Smooth muscle cell (in vitro differentiated cells): ENCODE data around the gene WDR31. TPM values are rescaled to one million over a fixed set of nuclear protein-coding genes. Genes with fewer than 3 reads are reported as not detected.
"Not testable (repeated sequence)": the region's sequence is repeated elsewhere in the genome, so short reads cannot be mapped to it uniquely, and the experiment has no call there.

Experiments used
- DNase-seq: peaks from one replicate; lab custom pipeline; 2025; ENCODE audit not compliant: unreplicated experiment; lab: John Stamatoyannopoulos, UW
- H2AFZ ChIP-seq: fragments of 200-600 bp; sonication (generic); 2 replicates; pipeline ENCODE4 v1.6.0; 2016; ENCODE audit warnings: antibody characterized with exemption, low read depth, mild to moderate bottlenecking
- H3F3A ChIP-seq: fragments of 200-600 bp; sonication (generic); 2 replicates; pipeline ENCODE4 v1.6.0; 2017; ENCODE audit warnings: antibody characterized with exemption, low read depth
- H3K27ac ChIP-seq: fragments of 200-600 bp; sonication (generic); 2 replicates; pipeline ENCODE4 v1.5.1; 2016; ENCODE audit warnings: low read depth, mild to moderate bottlenecking
- H3K27me3 ChIP-seq: fragments of 200-600 bp; sonication (generic); 2 replicates; pipeline ENCODE4 v1.6.1; 2016; ENCODE audit warnings: low read depth, mild to moderate bottlenecking
- H3K36me3 ChIP-seq: fragments of 200-600 bp; sonication (generic); 2 replicates; pipeline ENCODE4 v1.5.1; 2016; ENCODE audit warnings: low read depth
- H3K4me1 ChIP-seq: fragments of 200-600 bp; sonication (generic); 2 replicates; pipeline ENCODE4 v1.5.1; 2016; ENCODE audit warnings: low read depth
- H3K4me2 ChIP-seq: fragments of 200-600 bp; sonication (generic); 2 replicates; pipeline ENCODE4 v1.6.0; 2016; ENCODE audit warnings: mild to moderate bottlenecking
- H3K4me3 ChIP-seq: fragments of 200-600 bp; sonication (generic); 2 replicates; pipeline ENCODE4 v1.5.1; 2016; ENCODE audit warnings: mild to moderate bottlenecking
- H3K79me2 ChIP-seq: fragments of 200-600 bp; sonication (generic); 2 replicates; pipeline ENCODE4 v1.6.0; 2016; ENCODE audit warnings: low read depth, mild to moderate bottlenecking
- H3K9ac ChIP-seq: fragments of 200-600 bp; sonication (generic); 2 replicates; pipeline ENCODE4 v1.6.0; 2016; ENCODE audit warnings: low read depth
- H3K9me3 ChIP-seq: fragments of 200-600 bp; sonication (generic); replicated peaks from 2 replicates; pipeline ENCODE4 v1.5.1; 2016; ENCODE audit warnings: low read depth
- H4K20me1 ChIP-seq: fragments of 200-600 bp; sonication (generic); 2 replicates; pipeline ENCODE4 v1.6.0; 2016; ENCODE audit warnings: low read depth
- WGBS: methylation state at CpG from one replicate; pipeline ENCODE4 v1.1.7; 2016; ENCODE audit warnings: low lambda C conversion rate; 5-methylcytosine and 5-hydroxymethylcytosine counted together
- polyA plus RNA-seq: library from polyadenylated mRNA; unstranded; fragments of >200 nt; fragmentation: Nextera tagmentation; extraction: Ambion mirVana; gene quantifications from 2 replicates; pipeline ENCODE4 v1.2.1, GENCODE V29; 2016
- total RNA-seq: library from RNA; depleted of rRNA; stranded (reverse); fragments of >200 nt; gene quantifications from 2 replicates; pipeline ENCODE4 v1.2.3, GENCODE V29; 2014
- TF ChIP-seq, protein P1 (sequence below): fragments of 200-600 bp; sonication (generic); IDR thresholded peaks from 2 replicates; pipeline ENCODE4 v1.5.1; 2017; ENCODE audit warnings: borderline replicate concordance, mild to moderate bottlenecking, antibody characterized with exemption; ENCODE audit not compliant: insufficient read depth, poor library complexity, severe bottlenecking

The WDR31 gene
- total and polyA plus RNA-seq, 2 experiments from 2014 or later: 1.6 to 2.7 TPM

DNA sequence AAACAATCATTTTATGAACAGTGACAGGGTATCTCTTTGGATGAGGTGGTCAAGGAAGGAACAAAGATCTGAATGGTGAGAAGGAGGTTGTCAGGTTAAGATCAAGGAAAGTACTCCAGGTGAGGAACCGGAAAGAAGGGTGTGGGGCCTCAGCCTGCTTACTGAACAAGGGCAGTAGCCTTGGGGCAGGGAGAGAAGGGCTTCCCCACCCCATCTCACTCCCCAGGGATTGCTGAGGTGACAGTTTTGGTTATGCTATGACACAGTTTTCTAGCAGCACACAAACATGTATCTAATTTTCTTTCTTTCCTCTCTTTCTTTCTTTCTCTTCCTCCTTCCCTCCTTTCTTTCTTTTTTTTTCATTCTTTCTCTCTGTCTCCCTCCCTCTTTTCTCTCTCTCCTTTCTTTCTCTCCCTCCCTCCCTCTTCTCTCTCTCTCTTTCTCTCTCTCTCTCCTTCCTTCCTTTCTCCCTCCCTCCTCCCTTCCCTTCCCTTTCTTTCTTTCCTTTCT is 40.8 kb upstream of the WDR31 start:
- no peaks in the 10 kb centered on the region for H3K9me3 ChIP-seq
- no peak for DNase-seq
- no peaks in the 10 kb centered on the region for H3K27me3 ChIP-seq
- no peak overlapping the region for H2AFZ ChIP-seq
- 50% methylated on average over 1 of the region's 1 CpG for WGBS
- H4K20me1 ChIP-seq: no peaks in the 10 kb centered on the region
- no peak overlapping the region for H3K4me3 ChIP-seq
- H3K9ac ChIP-seq: no peak overlapping the region
- H3K36me3 ChIP-seq: no peaks in the 10 kb centered on the region
- no peak overlapping the region for H3K27ac ChIP-seq
- no peaks in the 10 kb centered on the region for H3K4me1 ChIP-seq
- TF ChIP-seq, protein P1, sequence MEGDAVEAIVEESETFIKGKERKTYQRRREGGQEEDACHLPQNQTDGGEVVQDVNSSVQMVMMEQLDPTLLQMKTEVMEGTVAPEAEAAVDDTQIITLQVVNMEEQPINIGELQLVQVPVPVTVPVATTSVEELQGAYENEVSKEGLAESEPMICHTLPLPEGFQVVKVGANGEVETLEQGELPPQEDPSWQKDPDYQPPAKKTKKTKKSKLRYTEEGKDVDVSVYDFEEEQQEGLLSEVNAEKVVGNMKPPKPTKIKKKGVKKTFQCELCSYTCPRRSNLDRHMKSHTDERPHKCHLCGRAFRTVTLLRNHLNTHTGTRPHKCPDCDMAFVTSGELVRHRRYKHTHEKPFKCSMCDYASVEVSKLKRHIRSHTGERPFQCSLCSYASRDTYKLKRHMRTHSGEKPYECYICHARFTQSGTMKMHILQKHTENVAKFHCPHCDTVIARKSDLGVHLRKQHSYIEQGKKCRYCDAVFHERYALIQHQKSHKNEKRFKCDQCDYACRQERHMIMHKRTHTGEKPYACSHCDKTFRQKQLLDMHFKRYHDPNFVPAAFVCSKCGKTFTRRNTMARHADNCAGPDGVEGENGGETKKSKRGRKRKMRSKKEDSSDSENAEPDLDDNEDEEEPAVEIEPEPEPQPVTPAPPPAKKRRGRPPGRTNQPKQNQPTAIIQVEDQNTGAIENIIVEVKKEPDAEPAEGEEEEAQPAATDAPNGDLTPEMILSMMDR: no peak
- no peaks in the 10 kb centered on the region for H3K79me2 ChIP-seq
- no peak overlapping the region for H3K4me2 ChIP-seq
- peaks cover 5% of the 10 kb centered on the region for H3F3A ChIP-seq

DNA sequence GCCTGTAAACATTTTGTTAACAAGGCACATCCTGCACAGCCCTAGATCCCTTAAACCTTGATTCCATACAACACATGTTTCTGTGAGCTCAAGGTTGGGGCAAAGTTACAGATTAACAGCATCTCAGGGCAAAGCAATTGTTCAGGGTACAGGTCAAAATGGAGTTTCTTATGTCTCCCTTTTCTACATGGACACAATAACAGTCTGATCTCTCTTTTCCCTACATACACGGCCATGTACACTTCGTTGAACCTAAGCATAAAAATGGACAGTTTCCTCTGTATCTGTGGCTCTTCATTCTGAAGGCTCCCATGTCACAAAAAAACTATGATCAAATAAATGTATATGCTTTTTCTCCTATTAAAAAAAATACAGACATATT is 39.7 kb upstream of the WDR31 start:
- H3K9me3 ChIP-seq, H3K4me3 ChIP-seq, H3K36me3 ChIP-seq, H3K4me2 ChIP-seq, H3K79me2 ChIP-seq, H2AFZ ChIP-seq, H3F3A ChIP-seq, H3K4me1 ChIP-seq, DNase-seq, H3K9ac ChIP-seq, H3K27me3 ChIP-seq, H3K27ac ChIP-seq, H4K20me1 ChIP-seq: not testable (repeated sequence)
- WGBS: 88% methylated on average over 2 of the region's 2 CpGs

DNA sequence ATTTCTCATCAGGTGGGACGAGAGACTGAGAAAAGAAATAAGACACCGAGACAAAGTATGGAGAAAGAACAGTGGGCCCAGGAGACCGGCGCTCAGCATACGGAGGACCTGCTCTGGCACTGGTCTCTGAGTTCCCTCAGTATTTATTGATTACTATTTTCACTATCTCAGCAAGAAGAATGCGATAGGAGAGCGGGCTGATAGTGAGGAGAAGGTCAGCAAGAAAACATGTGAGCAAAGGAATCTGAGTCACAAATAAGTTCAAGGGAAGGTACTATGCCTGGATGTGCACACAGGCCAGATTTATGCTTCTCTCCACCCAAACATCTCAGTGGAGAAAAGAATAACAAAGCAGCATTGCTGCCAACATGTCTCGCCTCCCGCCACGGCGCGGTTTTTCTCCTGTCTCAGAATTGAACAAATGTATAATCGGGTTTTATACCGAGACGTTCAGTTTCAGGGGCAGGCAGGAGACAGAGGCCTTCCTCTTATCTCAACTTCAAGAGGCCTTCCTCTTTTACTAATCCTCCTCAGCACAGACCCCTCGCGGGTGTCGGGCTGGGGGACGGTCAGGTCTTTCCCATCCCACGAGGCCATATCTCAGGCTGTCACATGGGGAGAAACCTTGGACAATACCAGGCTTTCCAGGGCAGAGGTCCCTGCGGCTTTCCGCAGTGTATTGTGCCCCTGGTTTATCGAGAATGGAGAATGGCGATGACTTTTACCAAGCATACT is 39.2 kb upstream of the WDR31 start:
- H3F3A ChIP-seq, H4K20me1 ChIP-seq, H3K4me1 ChIP-seq, H3K79me2 ChIP-seq, H2AFZ ChIP-seq, H3K9me3 ChIP-seq, H3K27me3 ChIP-seq, H3K4me3 ChIP-seq, H3K36me3 ChIP-seq, DNase-seq, H3K4me2 ChIP-seq, H3K27ac ChIP-seq, H3K9ac ChIP-seq: not testable (repeated sequence)
- 63% methylated on average over 24 of the region's 24 CpGs for WGBS

DNA sequence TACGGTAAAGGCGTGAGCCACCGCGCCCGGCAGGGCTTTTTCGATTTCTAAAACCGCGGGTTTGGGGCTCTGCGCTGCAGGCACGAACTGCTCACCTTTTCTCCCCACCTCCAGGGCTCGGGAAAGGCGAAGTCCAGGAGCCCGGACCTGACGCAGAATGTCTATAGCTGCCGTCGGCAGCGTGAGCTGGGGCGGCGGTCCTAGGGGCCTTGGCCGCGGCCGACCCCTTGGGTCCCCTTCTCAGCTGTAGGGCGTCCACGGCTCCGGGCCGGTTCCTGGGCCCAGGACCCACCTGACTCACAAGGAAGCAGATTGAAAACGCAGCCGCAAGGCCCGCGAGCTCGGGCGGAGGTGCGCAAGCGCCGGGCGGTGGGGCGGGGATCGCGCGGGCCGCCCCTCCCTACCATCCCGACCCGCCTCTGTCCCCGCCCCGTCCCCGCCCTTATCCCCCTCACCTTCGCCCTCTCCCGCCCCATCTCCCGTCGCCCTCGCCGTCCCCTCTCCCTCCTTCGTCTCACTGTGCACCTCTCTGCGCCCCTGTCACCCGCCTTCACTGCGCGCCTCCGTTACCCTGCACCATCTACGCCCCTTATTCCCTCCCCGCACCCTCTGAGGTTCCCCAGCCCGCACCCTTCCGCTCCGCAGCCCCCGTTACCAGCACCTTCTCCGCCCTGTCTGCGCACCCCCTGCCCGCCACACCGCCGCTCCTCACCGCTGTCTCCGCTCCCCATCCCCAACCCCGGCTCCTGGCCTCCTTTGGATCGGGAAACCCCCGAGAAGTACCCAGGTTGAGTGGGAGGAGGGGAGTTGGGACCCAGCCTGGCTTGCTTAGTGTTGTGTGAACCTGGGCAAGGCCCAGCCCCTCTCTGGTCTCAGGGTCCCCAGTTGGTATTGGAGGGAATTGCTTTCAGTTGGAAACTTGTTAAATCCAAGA is 36.8 kb upstream of the WDR31 start, which contains the start of gene HDHD3:
HDHD3 (minus strand) TSS at position 353 of the 934 bp plus-strand sequence. CDS start 2,632 bp downstream, outside the sequence.
- peak; percentile 39 for DNase-seq
- 1% methylated on average over 46 of the region's 74 CpGs for WGBS
- no peaks in the 10 kb centered on the region for H3K4me1 ChIP-seq
- H3K36me3 ChIP-seq: no peaks in the 10 kb centered on the region
- H3K27me3 ChIP-seq: no peaks in the 10 kb centered on the region
- no peaks in the 10 kb centered on the region for H4K20me1 ChIP-seq
- TF ChIP-seq, protein P1: no peak
- peak within 1 kb of the TSS; percentile 85 for H3K4me3 ChIP-seq
- peak within 1 kb of the TSS; percentile 97 for H2AFZ ChIP-seq
- H3K4me2 ChIP-seq: peak within 1 kb of the TSS; percentile 91
- H3K79me2 ChIP-seq: no peaks in the 10 kb centered on the region
- H3K27ac ChIP-seq: no peak within 1 kb of the TSS
- peak within 1 kb of the TSS; percentile 58 for H3K9ac ChIP-seq
- no peaks in the 10 kb centered on the region for H3F3A ChIP-seq
- H3K9me3 ChIP-seq: no peaks in the 10 kb centered on the region
